Neural progenitor cell (in vitro differentiated cells): ENCODE results near the gene MYOM1.

Source experiments
- CTCF ChIP-seq: fragments of 200-600 bp; sonication (generic); IDR thresholded peaks from 2 replicates; pipeline ENCODE4 v1.5.1; 2017; ENCODE audit warnings: antibody characterized with exemption, mild to moderate bottlenecking
- EZH2phosphoT487 ChIP-seq: fragments of 200-600 bp; sonication (generic); IDR thresholded peaks from 2 replicates; pipeline ENCODE4 v1.6.1; 2017; ENCODE audit warnings: antibody characterized with exemption

- no peak for TF ChIP-seq CTCF
- TF ChIP-seq EZH2phosphoT487, result no peak
Measured at GRCh38 chr18:3115447-3116030, 104.2 kb downstream of the MYOM1 start.
